ENCODE results near the gene MAP3K9. TPM values are rescaled to one million over a fixed set of nuclear protein-coding genes. Genes with fewer than 3 reads are reported as not detected.

Gene MAP3K9
- total RNA-seq, 1 donor from 2014 or later, result 1.4 TPM

- ATAC-seq (ENCODE audit: poor library complexity) (no peak), DNase-seq (no peak)
- intact Hi-C loops (cut with DNase I), result no loop called here
Observed at GRCh38 chr14:70677341-70677740, 132.0 kb downstream of the MAP3K9 start.

Other genes with a start within 250 kb of the MAP3K9 start
- 17.7 TPM for gene MED6, start 208.9 kb downstream of the MAP3K9 start, total RNA-seq
- gene TTC9, start 167.6 kb downstream of the MAP3K9 start, total RNA-seq, result 0.91 TPM
- gene PCNX1, start 97.9 kb upstream of the MAP3K9 start, total RNA-seq, result 43.3 TPM